ENCODE data around the gene CDH22.

Gene CDH22

GRCh38 chr20:46182276-46183200, 125.8 kb downstream of the CDH22 start:
- no peak for DNase-seq (ENCODE audit: extremely low spot score, insufficient read length, low read depth)
- no peak for FAIRE-seq

DNA sequence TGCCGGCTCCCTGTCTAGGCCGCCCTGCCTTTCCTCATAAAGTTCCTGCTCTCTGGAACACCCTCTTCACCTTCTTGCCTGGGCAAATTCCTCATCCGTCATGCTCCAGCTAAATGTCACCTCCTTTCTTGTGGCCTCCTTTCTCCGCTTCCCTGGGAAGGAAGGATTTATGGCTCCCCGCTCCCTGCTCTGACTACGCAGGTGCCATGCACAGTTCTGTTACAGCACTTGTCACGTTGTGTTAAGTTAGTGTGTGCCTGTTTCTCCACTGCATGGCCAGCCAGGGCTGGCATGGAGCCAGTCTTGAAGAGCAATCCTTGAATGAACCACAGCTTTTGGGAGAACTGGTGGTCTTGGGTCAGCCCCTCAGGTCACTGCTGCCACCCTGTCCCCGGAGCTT, 128.4 kb downstream of the CDH22 start:
- FAIRE-seq, result no peak
- DNase-seq (ENCODE audit: extremely low spot score, insufficient read length, low read depth), result no peak

DNA sequence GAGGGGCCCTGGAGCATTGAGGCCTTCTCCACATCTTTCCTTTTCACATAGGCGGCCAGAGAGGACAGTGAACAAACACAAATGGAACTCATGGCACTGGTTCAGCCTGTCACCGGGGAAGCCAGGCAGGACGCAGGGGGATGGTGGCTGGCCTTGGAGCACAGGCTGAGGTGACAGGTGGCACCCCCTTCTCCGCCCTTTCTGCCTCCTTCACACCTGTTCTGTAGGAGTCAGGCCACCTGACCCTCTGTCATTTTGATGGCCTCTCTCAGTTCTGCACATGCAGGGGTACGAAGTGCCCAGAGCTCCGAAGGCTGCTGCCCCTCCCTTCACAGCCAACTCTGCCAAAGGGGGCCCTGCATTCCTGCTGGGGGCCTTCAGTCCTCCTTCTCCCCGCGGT, 129.4 kb downstream of the CDH22 start:
- FAIRE-seq, result no peak

DNA sequence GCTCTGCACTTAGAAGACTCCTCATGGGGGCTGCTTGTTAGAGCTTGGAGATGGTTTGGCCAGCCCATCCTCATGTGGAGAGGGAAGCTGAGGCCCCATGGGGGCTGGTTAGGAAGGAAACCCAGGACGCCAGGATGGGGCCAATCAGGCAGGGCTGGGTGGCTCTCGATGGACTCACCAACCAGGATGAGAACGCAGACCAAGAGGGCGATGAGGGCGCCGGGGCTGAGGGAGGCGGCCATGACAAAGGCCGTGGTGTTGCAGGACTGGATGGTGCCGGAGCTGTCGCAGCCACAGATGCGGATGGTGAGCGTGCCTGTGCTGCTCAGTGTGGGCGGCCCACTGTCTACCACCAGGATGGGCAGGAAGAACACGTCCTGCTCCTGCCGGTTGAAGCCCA, 130.5 kb downstream of the CDH22 start:
- FAIRE-seq, result no peak
- DNase-seq (ENCODE audit: extremely low spot score, insufficient read length, low read depth), result no peak

More for the DNA sequence above, 129.4 kb downstream of the CDH22 start:
- DNase-seq (ENCODE audit: extremely low spot score, insufficient read length, low read depth), result no peak

DNA sequence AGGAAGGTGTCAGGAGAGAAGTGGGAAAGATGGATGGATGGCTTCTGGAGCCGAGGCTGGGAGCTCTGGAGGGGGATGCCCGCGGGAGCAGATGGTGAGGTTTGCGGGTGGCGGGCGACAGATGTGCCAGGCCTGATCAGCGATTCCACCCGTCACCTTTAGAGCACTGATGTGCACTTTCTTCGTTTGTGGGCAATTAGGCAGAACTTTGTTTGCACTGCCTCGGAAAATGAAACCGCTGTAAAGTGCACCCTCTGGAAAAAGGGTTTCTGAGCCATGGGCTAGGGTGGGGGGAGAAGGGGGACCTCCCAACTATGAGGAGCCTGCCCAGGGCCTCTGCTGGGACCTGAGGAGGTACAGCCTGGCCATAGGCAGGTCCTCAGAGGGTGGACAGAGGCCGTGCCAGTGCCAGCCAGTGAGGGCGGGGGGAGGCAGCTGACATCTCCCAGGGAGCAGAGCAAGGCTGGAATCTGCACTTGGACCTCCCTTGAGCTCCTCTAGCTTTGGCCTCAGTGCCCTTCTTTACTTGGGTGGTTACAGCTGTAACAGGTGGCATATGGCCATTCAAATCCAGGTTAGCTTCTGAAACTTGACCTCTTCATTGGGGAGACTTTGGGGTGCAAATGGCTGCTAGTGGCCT, 131.4 kb downstream of the CDH22 start:
- FAIRE-seq, result no peak
- no peak for DNase-seq (ENCODE audit: extremely low spot score, insufficient read length, low read depth)

DNA sequence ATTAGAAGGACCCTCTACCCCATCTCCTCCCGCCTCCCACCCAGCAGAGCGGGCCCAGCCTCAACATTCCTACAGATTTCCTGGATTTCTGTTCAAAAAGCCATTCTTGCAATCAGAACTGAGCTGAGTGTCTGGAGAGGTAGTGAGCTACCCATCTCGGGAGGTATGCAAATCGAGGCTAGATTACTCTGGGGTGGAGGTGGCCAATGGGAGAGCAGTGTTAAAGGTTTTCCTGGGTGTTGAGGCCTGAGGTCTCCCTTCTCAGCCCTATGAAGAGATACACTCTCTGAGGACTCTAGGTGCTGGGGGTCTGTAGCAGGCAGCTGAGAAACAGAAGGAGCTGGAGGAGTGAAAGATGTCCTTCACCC, 133.2 kb downstream of the CDH22 start:
- FAIRE-seq, result no peak
- no peak for DNase-seq (ENCODE audit: extremely low spot score, insufficient read length, low read depth)

GRCh38 chr20:46174469-46175126, 133.7 kb downstream of the CDH22 start:
- FAIRE-seq (peak; percentile 71), DNase-seq (ENCODE audit: extremely low spot score, insufficient read length, low read depth) (peak; percentile 74)

DNA sequence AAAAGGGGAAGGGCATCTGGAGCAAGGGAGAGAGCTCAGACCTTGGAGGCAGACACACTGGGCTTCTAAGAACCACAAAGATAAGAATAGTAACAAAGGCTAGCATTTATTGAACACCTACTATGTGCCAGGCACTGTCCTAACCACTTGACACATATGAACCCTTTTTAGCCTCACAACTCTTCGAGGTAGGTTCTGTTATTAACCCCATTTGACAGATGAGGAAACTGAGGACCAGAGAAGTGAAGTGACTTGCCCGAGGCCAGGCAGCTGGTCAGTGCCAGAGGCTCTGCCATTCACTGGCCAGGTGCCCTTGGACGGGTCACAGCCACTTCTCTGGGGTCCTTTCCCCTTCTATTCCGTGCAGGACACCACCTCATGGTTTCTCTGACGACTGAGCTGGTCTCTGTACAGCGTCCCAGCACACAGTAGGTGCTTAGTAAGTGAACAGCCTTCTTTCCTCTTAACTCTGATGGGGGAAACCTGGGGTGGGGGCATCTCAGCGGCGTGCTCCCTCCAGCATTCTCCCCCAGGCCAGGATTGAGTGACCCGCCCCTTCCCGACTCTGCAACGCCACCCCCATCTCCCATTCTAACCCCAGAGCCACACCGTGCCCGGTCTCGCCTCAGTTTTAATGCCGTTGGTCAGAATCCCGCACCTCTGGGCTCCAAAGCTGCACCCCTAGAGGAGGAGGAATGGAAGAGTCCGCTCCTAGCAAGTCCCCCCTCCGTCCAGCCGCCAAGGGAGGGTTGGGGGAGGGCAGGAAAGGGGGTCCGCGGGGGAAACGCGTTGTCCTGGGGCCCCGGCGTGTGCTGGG, 134.4 kb downstream of the CDH22 start:
- FAIRE-seq (no peak), DNase-seq (ENCODE audit: extremely low spot score, insufficient read length, low read depth) (no peak)

GRCh38 chr20:46172961-46173536, 135.2 kb downstream of the CDH22 start:
- FAIRE-seq (no peak), DNase-seq (ENCODE audit: extremely low spot score, insufficient read length, low read depth) (no peak)

- no peak for FAIRE-seq
- no peak for DNase-seq (ENCODE audit: extremely low spot score, insufficient read length, low read depth)
Measured at GRCh38 chr20:46172455-46172854, 135.8 kb downstream of the CDH22 start.

DNA sequence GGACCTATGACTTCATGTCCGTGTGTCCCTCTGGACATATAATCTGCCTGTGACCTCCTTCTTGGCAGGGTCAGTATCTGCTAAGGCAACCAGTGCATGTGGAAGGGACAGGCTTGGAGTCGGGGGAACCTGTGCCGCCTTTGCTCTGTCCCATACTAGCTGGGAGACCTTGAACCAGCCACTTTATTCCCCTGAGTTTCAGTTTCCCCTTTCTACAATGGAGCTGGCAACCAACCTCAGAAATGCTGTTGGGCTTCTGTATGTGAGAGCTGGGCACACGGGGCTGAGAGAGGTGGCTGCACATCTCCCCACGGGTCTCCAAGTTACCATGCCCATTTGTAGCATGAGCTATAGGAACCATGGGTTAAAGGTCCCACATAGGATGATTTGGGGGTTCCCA, 136.4 kb downstream of the CDH22 start:
- no peak for FAIRE-seq

DNA sequence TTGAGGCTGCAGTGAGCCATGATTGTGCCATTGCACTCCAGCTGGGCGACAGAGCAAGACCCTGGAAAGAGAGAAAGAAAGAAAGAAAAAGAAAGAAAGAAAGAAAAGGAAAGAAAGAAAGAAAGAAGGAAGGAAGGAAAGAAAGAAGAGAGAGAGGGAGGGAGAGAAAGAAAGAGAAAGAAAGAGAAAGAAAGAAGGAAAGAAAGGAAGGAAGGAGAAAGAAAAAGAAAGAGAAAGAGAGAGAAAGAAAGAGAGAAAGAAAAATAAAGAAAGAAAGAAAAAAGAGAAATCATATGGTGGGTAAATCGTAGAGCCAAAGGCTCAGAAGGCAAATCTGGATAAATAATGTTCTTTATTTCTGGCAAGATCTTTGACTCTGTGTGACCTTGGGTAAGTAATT, 136.8 kb downstream of the CDH22 start:
- FAIRE-seq, result no peak
- no peak for DNase-seq (ENCODE audit: extremely low spot score, insufficient read length, low read depth)

More for the DNA sequence above, 136.4 kb downstream of the CDH22 start:
- no peak for DNase-seq (ENCODE audit: extremely low spot score, insufficient read length, low read depth)

GRCh38 chr20:46169245-46170171, 138.8 kb downstream of the CDH22 start:
- FAIRE-seq (no peak), DNase-seq (ENCODE audit: extremely low spot score, insufficient read length, low read depth) (no peak)

DNA sequence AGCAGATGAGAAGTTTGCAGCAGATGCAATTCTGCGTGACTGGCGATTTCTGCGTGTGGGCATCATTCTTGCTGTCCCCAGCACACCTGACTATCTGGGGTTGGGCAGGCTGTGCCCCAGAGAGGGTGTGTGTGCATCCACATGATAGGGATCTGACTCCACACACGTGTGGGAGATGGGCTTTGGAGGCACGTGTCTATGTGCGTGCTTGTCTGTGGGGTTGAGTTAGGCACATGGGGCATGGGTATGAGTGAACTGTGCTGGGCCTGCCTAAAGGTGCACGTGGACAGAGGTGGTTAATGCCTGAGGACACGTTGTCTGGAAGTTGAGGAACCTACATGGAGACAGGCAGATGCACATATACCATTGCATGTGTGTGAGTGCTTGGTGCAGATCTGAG, 139.9 kb downstream of the CDH22 start:
- FAIRE-seq (no peak), DNase-seq (ENCODE audit: extremely low spot score, insufficient read length, low read depth) (no peak)

- FAIRE-seq, result no peak
Measured at GRCh38 chr20:46167080-46167479, 141.2 kb downstream of the CDH22 start.

GRCh38 chr20:46164254-46164653, 144.0 kb downstream of the CDH22 start:
- DNase-seq (ENCODE audit: extremely low spot score, insufficient read length, low read depth) (no peak), FAIRE-seq (no peak)

More at GRCh38 chr20:46167080-46167479, 141.2 kb downstream of the CDH22 start:
- no peak for DNase-seq (ENCODE audit: extremely low spot score, insufficient read length, low read depth)

GRCh38 chr20:46161921-46162320, 146.4 kb downstream of the CDH22 start:
- no peak for DNase-seq (ENCODE audit: extremely low spot score, insufficient read length, low read depth)
- no peak for FAIRE-seq

DNA sequence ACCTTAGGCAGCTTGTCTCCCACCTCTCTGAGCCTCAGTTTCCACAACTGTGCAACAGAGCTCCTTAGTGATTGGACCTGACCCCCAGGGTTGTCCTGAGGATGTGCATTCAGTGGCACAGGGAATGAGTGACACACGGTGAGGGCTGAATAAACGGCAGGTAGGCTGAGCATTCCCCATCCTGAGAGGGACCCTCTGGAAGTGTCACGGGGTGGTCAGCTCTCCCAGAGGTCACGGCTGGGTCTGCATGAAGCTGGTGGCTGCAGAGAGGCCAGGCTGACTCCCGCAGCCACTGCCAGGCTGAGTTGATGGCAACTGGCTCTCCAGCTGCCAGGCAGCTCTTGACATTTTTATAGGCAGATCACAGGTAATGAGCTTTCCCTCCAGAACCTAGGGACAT, 147.6 kb downstream of the CDH22 start:
- no peak for FAIRE-seq
- no peak for DNase-seq (ENCODE audit: extremely low spot score, insufficient read length, low read depth)
